H1 (cell line): Measurements from ENCODE around the gene MPND. TPM values are rescaled to one million over a fixed set of nuclear protein-coding genes. Genes with fewer than 3 reads are reported as not detected.

Experiments
- ASH2L ChIP-seq: fragments of 200-600, 300-600 bp; sonication (generic); IDR thresholded peaks from one replicate; pipeline ENCODE4 v1.7.1; 2017; ENCODE audit warnings: low read length
- BACH1 ChIP-seq: IDR thresholded peaks from 2 replicates; pipeline ENCODE4 v1.6.1; 2012; ENCODE audit warnings: low read length, improper control_type of control experiment
- CHD1 ChIP-seq: IDR thresholded peaks from 2 replicates; pipeline ENCODE4 v1.6.1; 2012; ENCODE audit warnings: low read depth, low read length, improper control_type of control experiment
- MAFK ChIP-seq: IDR thresholded peaks from 2 replicates; pipeline ENCODE4 v1.6.1; 2012; ENCODE audit warnings: low read depth, mild to moderate bottlenecking, improper control_type of control experiment, low read length
- MAX ChIP-seq: IDR thresholded peaks from 2 replicates; pipeline ENCODE4 v1.6.1; 2012; ENCODE audit warnings: inconsistent platforms
- PHF8 ChIP-seq: fragments of 200-600 bp; sonication (generic); conservative IDR thresholded peaks from 2 replicates; pipeline ENCODE4 v1.7.1; 2012; ENCODE audit warnings: low read depth, mild to moderate bottlenecking, inconsistent platforms, low read length, moderate library complexity
- POLR2AphosphoS5 ChIP-seq: IDR thresholded peaks from 2 replicates; pipeline ENCODE4 v1.6.1; 2011; ENCODE audit warnings: low read depth, low read length
- POU5F1 ChIP-seq: IDR thresholded peaks from 2 replicates; pipeline ENCODE4 v1.6.1; 2011; ENCODE audit warnings: low read depth, mild to moderate bottlenecking, low read length, moderate library complexity
- RXRA ChIP-seq: IDR thresholded peaks from 2 replicates; pipeline ENCODE4 v1.6.1; 2011; ENCODE audit warnings: low read depth, mild to moderate bottlenecking, low read length, moderate library complexity; ENCODE audit not compliant: insufficient read depth
- TBP ChIP-seq: IDR thresholded peaks from 2 replicates; pipeline ENCODE4 v1.6.1; 2011; ENCODE audit warnings: low read depth, low read length, improper control_type of control experiment
- USF2 ChIP-seq: IDR thresholded peaks from 2 replicates; pipeline ENCODE4 v1.6.1; 2011; ENCODE audit warnings: low read length, improper control_type of control experiment
- ZNF274 ChIP-seq: IDR thresholded peaks from 2 replicates; pipeline ENCODE4 v1.7.0; 2012; ENCODE audit warnings: low read length, borderline replicate concordance; ENCODE audit errors: extremely low read depth
- polyA plus RNA-seq, 7 experiments: library from polyadenylated mRNA; depleted of rRNA in 3 of 7; stranded (reverse) in 5 of 7; unstranded in 2 of 7; fragments of >200 nt in 5 of 7; fragments of 200-250 nt in 2 of 7; gene quantifications; 1 replicate in 5 of 7; 2 replicates in 1 of 7; 4 replicates in 1 of 7; pipeline versions ENCODE4 v1.2.1 to v1.2.3, GENCODE V29; 2011 to 2013; ENCODE audit warnings: missing spikeins in 2 of 7, mixed read lengths in 2 of 7
- total RNA-seq: library from RNA; stranded (reverse); fragmentation: NEBNext Ultra II Directional; extraction: Animal tissue kit (Norgen Biotek cat#: 25700); gene quantifications from 2 replicates; pipeline ENCODE4 v1.2.1, GENCODE V29; 2021

MPND gene
- total and polyA plus RNA-seq, 2 of the 8 experiments (the other 6 are each of a cell fraction or from before 2014, with no cell fraction given) = 22.9 to 27.7 TPM

- no peak for TF ChIP-seq MAFK
- no peak for TF ChIP-seq RXRA
- TF ChIP-seq ZNF274 = no peak
- peak; percentile 65 for TF ChIP-seq MAX
- no peak for TF ChIP-seq TBP
- no peak for TF ChIP-seq CHD1
- no peak for TF ChIP-seq USF2
- TF ChIP-seq POU5F1 = no peak
- no peak for TF ChIP-seq BACH1
- no peak for TF ChIP-seq PHF8
- TF ChIP-seq POLR2AphosphoS5 = no peak
- no peak for TF ChIP-seq ASH2L
- TF ChIP-seq, all 59 proteins: peak for 3
Observed at GRCh38 chr19:4295972-4296771, 47.2 kb upstream of the MPND start (continued).
